Measurements from ENCODE around the gene PLCH2.

DNA sequence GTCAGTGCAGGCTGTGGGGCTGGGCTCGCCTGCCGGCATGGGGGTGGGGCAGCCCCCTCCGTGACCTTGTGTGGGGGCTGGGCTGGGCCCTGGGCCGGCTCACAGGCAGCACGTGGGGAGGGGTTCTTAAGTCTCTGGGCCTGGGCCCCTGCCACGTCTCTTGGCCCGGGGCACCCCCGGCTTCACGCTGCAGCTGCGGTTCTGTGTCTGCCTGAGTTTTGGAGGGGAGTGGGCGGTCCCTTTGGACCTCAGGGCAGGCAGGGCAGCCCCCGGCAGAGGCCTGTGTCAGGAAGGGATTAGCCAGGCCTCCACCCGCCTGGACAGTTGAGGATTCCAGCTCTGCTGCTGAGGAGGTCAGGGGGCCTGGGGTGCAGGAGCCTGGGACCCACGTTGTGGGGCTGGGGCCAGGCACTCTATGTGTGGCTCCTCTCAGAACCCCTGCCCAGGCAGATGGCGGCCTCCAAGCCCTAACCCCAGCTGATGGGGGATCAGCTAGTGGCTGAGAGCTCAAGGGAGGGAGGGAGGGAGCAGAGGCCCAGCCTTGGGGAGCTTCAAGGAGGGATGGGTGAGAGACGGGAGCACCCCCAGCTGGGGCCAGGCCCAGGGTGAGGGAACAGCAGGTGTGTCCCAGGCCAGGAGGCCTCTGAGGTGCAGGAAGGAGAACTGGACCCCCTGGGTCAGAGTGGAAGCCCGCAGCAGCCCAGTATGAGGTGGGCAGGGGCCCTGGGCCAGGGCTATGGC is 1.8 kb upstream of the PLCH2 start:
- no peak for TF ChIP-seq GATA2 (IDR thresholded peaks at IDR 0.05; ENCODE audit: low read depth, low read length)
- no peak for TF ChIP-seq GATA3 (IDR thresholded peaks at IDR 0.05; ENCODE audit: low read depth, low read length)

Data from SH-SY5Y (cell line).